PC-3 (cell line): Measurements from ENCODE around the gene TP53INP2. TPM values are rescaled to one million over a fixed set of nuclear protein-coding genes. Genes with fewer than 3 reads are reported as not detected.
"Not testable (repeated sequence)": the region's sequence is repeated elsewhere in the genome, so short reads cannot be mapped to it uniquely, and the experiment has no call there.

ENCODE experiments used
- ATAC-seq: fragments of 200-7000 bp; cut with Tn5 transposase; 2 replicates; pipeline ENCODE4 v1.9.1; 2020; ENCODE audit warnings: mild to moderate bottlenecking, moderate library complexity
- Bru-seq: library from RNA; stranded (reverse); fragments of 400-500 nt; gene quantifications from one replicate; lab custom pipeline; 2021; lab: Mats Ljungman, UMichigan
- BruChase-seq, 2 experiments: library from RNA; stranded (reverse); fragments of 400-500 nt; gene quantifications; one replicate each; lab custom pipeline; 2021; lab: Mats Ljungman, UMichigan
- BruUV-seq: library from RNA; stranded (reverse); fragments of 400-500 nt; replicated peaks from 2 replicates; lab custom pipeline; 2021; lab: Mats Ljungman, UMichigan
- CTCF ChIA-PET: fragments of 300-600 bp; sonication (Branson Sonifier 250); formaldehyde crosslinking; loops from one replicate; lab custom pipeline; 2022; ENCODE audit warnings: antibody characterized with exemption; lab: Charles Lee
- POLR2A ChIA-PET: fragments of 300-600 bp; sonication (Branson Sonifier 250); formaldehyde crosslinking; loops from one replicate; lab custom pipeline; 2022; ENCODE audit warnings: antibody characterized with exemption; ENCODE audit not compliant: unreplicated experiment; lab: Charles Lee
- DNase-seq: peaks from one replicate; pipeline ENCODE4 v3.0.0-alpha.2; 2015
- H2AFZ ChIP-seq: fragments of 300-600 bp; sonication (generic); 2 replicates; pipeline ENCODE4 v1.6.0; 2016; ENCODE audit warnings: antibody characterized with exemption, low read length
- H3F3A ChIP-seq: fragments of 300-600 bp; sonication (generic); one replicate; pipeline ENCODE4 v1.6.0; 2017; ENCODE audit warnings: antibody characterized with exemption, low read length, control low read depth, mild to moderate bottlenecking; ENCODE audit not compliant: unreplicated experiment
- H3K27ac ChIP-seq: fragments of 300-600 bp; sonication (generic); 2 replicates; pipeline ENCODE4 v1.5.1; 2016; ENCODE audit warnings: mild to moderate bottlenecking, low read length
- H3K27me3 ChIP-seq: fragments of 300-600 bp; sonication (generic); 2 replicates; pipeline ENCODE4 v1.6.1; 2016; ENCODE audit warnings: low read length, mixed read lengths
- H3K36me3 ChIP-seq: fragments of 300-600 bp; sonication (generic); 2 replicates; pipeline ENCODE4 v1.6.1; 2016; ENCODE audit warnings: low read depth, mixed run types, low read length, mixed read lengths
- H3K4me1 ChIP-seq: fragments of 300-600 bp; sonication (generic); 2 replicates; pipeline ENCODE4 v1.5.1; 2016; ENCODE audit warnings: low read length; ENCODE audit not compliant: insufficient read depth
- H3K4me2 ChIP-seq: fragments of 300-600 bp; sonication (generic); 2 replicates; pipeline ENCODE4 v1.6.0; 2016; ENCODE audit warnings: low read length
- H3K4me3 ChIP-seq: fragments of 300-600 bp; sonication (generic); 2 replicates; pipeline ENCODE4 v1.5.1; 2016; ENCODE audit warnings: mild to moderate bottlenecking, low read length, mixed read lengths
- H3K79me2 ChIP-seq: fragments of 300-600 bp; sonication (generic); 2 replicates; pipeline ENCODE4 v1.6.1; 2017; ENCODE audit warnings: low read length, mixed read lengths
- H3K9ac ChIP-seq: fragments of 300-600 bp; sonication (generic); 2 replicates; pipeline ENCODE4 v1.6.0; 2016; ENCODE audit warnings: mild to moderate bottlenecking, low read length
- H3K9me2 ChIP-seq: fragments of 300-600 bp; sonication (generic); replicated peaks from 2 replicates; pipeline ENCODE4 v1.6.1; 2016; ENCODE audit warnings: mixed run types, low read length, mixed read lengths
- H3K9me3 ChIP-seq: fragments of 300-600 bp; sonication (generic); 2 replicates; pipeline ENCODE4 v1.6.1; 2016; ENCODE audit warnings: low read length, mixed read lengths
- H4K20me1 ChIP-seq: fragments of 300-600 bp; sonication (generic); 2 replicates; pipeline ENCODE4 v1.6.1; 2016; ENCODE audit warnings: low read length, mixed read lengths
- EZH2 ChIP-seq: fragments of 300-600 bp; sonication (generic); IDR thresholded peaks from one replicate; pipeline ENCODE4 v1.6.1; 2017; ENCODE audit warnings: antibody characterized with exemption, mild to moderate bottlenecking, low read length; ENCODE audit not compliant: unreplicated experiment
- EZH2phosphoT487 ChIP-seq: fragments of 300-600 bp; sonication (generic); IDR thresholded peaks from 2 replicates; pipeline ENCODE4 v1.6.1; 2018; ENCODE audit warnings: mild to moderate bottlenecking, antibody characterized with exemption, low read length, borderline replicate concordance
- intact Hi-C: fragments of 100-400 bp; cut with micrococcal nuclease; formaldehyde crosslinking; loops from 2 replicates; pipeline ENCODE4 v1.9.0; 2023
- long read RNA-seq: library from polyadenylated mRNA; unstranded; transcript quantifications from one replicate; pipeline ENCODE4 v2.0.0, GENCODE V29; 2021; ENCODE audit not compliant: unreplicated experiment
- total RNA-seq: library from RNA; depleted of rRNA; stranded (reverse); fragments of >200 nt; gene quantifications from 2 replicates; pipeline ENCODE4 v1.2.3, GENCODE V29; 2014; rRNA removed
- TF ChIP-seq, protein P1 (sequence below): fragments of 300-600 bp; sonication (generic); conservative IDR thresholded peaks from 2 replicates; pipeline ENCODE4 v1.5.1; 2017; ENCODE audit warnings: antibody characterized with exemption, low read depth, mild to moderate bottlenecking, low read length

The TP53INP2 gene, protein sequence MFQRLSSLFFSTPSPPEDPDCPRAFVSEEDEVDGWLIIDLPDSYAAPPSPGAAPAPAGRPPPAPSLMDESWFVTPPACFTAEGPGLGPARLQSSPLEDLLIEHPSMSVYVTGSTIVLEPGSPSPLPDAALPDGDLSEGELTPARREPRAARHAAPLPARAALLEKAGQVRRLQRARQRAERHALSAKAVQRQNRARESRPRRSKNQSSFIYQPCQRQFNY
- total RNA-seq (2.1 and 3.3 TPM in 2 replicates), Bru-seq, nascent RNA (percentile 53 among the genes with signal in this experiment), BruChase-seq, experiment 1, labeled RNA remaining after a 6-hour chase (percentile 70 among the genes with signal in this experiment), BruChase-seq, experiment 2, labeled RNA remaining after a 2-hour chase (percentile 68 among the genes with signal in this experiment)
- long read RNA-seq, full-length matches to known transcripts, result 1 of 27 reads
- long read RNA-seq, partial matches to known transcripts, result 26 of 27 reads
- long read RNA-seq, other reads (novel, unspliced or antisense), result 0 of 27 reads

DNA sequence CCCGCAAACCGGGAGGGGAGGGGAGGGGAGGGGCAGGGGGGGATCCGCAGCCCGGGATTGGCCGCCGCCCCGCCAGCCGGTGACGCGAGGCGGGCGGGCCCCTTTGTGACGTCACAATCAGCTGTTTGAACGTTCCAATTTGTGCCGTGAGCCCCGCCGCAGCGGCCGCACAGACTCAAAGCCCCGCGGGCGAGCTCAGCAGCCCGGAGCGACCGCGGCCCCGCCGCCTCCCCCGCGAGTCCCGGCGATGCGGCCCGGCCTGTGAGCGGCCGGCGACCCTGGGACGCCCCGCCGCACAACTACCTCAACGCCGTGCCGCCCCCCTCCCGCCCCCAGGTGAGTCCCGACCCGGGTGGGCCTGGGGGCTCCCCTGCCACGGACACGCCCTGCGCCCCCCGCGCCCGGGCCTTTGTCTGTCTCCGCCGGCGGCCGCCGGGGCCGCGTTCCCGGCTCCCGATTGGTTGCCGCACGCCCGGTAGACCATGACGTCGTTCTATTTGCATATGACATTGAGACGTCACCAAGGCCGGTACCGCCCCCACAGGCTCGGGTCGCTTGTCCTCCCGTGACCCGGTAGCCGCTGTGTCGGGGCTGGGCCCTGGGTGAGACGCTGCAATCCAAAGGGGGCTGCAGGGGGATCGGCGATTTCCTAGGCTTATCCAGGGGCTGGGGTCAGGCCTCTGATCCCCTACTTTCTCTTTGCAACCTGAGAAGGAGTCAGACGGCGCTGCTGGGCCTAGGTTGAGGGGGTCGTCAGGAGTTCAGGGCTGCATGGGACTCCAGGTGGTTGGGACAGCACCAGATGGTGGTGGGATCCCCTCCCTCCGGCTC, at the start of gene TP53INP2:
TP53INP2 (plus strand) TSS at position 168 of the 831 bp plus-strand sequence. CDS start 4,396 bp downstream, outside the sequence.
- Histone ChIP-seq H3K27me3 (no peaks in the 10 kb centered on the region), H2AFZ (peak within 1 kb of the TSS; percentile 97), H4K20me1 (no peaks in the 10 kb centered on the region), H3K4me1 (peaks cover 20% of the 10 kb centered on the region), H3K9me2 (no peaks in the 10 kb centered on the region), H3K9me3 (no peaks in the 10 kb centered on the region), H3K79me2 (no peaks in the 10 kb centered on the region), H3K9ac (peak within 1 kb of the TSS; percentile 58; the same call in 1 of the 2 replicates), H3K4me2 (peak within 1 kb of the TSS; percentile 100), H3K27ac (no peak within 1 kb of the TSS), H3F3A (no peaks in the 10 kb centered on the region), H3K36me3 (no peaks in the 10 kb centered on the region), H3K4me3 (peak within 1 kb of the TSS; percentile 85)
- ChIA-PET CTCF (interaction anchor here (0.6 to 1.4 kb wide), 4 partner anchors 16 to 151 kb away, joined by 3 to 10 read pairs (median 4); no protein-coding TSS in a partner anchor), POLR2A (interaction anchor here (0.6 to 0.7 kb wide), 3 partner anchors 75 to 188 kb away, joined by 4 to 5 read pairs (median 4); partner anchors contain the start of gene DYNLRB1)
- ATAC-seq (peak; percentile 30), DNase-seq (peak; percentile 63)
- intact Hi-C loops, result loop anchor here (1.0 kb wide), 1 partner anchor 125 kb away; no protein-coding TSS in a partner anchor
- no peak for TF ChIP-seq EZH2
- no peak for TF ChIP-seq EZH2phosphoT487
- TF ChIP-seq, protein P1, sequence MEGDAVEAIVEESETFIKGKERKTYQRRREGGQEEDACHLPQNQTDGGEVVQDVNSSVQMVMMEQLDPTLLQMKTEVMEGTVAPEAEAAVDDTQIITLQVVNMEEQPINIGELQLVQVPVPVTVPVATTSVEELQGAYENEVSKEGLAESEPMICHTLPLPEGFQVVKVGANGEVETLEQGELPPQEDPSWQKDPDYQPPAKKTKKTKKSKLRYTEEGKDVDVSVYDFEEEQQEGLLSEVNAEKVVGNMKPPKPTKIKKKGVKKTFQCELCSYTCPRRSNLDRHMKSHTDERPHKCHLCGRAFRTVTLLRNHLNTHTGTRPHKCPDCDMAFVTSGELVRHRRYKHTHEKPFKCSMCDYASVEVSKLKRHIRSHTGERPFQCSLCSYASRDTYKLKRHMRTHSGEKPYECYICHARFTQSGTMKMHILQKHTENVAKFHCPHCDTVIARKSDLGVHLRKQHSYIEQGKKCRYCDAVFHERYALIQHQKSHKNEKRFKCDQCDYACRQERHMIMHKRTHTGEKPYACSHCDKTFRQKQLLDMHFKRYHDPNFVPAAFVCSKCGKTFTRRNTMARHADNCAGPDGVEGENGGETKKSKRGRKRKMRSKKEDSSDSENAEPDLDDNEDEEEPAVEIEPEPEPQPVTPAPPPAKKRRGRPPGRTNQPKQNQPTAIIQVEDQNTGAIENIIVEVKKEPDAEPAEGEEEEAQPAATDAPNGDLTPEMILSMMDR, result no peak
- no TSS peak for BruUV-seq

DNA sequence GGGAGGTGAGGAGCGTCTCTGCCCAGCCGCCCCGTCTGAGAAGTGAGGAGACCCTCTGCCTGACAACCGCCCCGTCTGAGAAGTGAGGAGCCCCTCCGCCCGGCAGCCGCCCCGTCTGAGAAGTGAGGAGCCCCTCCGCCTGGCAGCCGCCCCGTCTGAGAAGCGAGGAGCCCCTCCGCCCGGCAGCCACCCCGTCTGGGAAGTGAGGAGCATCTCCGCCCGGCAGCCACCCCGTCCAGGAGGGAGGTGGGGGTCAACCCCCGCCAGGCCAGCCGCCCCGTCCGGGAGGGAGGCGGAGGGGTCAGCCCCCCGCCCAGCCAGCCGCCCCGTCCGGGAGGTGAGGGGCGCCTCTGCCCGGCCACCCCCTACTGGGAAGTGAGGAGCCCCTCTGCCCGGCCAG, 45.5 kb upstream of the TP53INP2 start:
- CTCF ChIA-PET, H2AFZ ChIP-seq, H3K4me2 ChIP-seq, H3K9me3 ChIP-seq, POLR2A ChIA-PET, H3K9ac ChIP-seq, intact Hi-C loops, BruUV-seq, H4K20me1 ChIP-seq, ATAC-seq, H3K9me2 ChIP-seq, H3F3A ChIP-seq, H3K27me3 ChIP-seq, H3K27ac ChIP-seq, DNase-seq, H3K36me3 ChIP-seq, H3K79me2 ChIP-seq, H3K4me3 ChIP-seq: not testable (repeated sequence)
- peaks cover 11% of the 10 kb centered on the region for H3K4me1 ChIP-seq

DNA sequence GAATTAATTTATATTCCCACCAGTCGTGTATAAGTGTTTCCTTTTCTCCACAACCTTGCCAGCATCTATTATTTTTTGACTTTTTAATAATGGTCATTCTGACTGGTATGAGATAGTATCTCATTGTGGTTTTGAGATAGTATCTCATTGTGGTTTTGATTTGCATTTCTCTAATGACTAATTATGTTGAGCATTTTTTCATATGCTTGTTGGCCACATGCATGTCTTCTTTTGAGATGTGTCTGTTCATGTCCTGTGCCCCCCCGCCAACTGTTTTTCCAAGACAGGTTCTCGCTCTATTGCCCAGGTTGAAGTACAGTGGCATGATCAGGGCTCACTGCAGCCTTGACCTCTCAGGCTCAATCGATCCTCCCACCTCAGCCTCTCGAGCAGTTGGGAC, 42.3 kb upstream of the TP53INP2 start:
- H3K9me3 ChIP-seq, H3K27me3 ChIP-seq, H3K79me2 ChIP-seq, H3K9me2 ChIP-seq, H3K4me2 ChIP-seq, POLR2A ChIA-PET, H3K9ac ChIP-seq, BruUV-seq, H3K27ac ChIP-seq, H3K36me3 ChIP-seq, H4K20me1 ChIP-seq, intact Hi-C loops, H3F3A ChIP-seq, H2AFZ ChIP-seq, H3K4me3 ChIP-seq, CTCF ChIA-PET: not testable (repeated sequence)
- DNase-seq (peak; percentile 60), ATAC-seq (peak; percentile 82)
- H3K4me1 ChIP-seq, result peaks cover 11% of the 10 kb centered on the region
